Keratinocyte (primary cell): ENCODE data around the gene MN1. TPM values are rescaled to one million over a fixed set of nuclear protein-coding genes. Genes with fewer than 3 reads are reported as not detected.

Experiments used
- DNase-seq: peaks from one replicate; pipeline ENCODE4 v3.0.0-alpha.2; 2011; ENCODE audit warnings: low read depth, missing footprints, low spot score
- FAIRE-seq: peaks from 2 replicates; lab custom pipeline; 2011; peaks lifted over from hg19 to GRCh38; lab: Jason Lieb, UNC
- H2AFZ ChIP-seq: 2 replicates; pipeline ENCODE4 v1.6.0; 2012; ENCODE audit warnings: low read length, control low read depth, inconsistent platforms; ENCODE audit not compliant: control insufficient read depth
- H3K27ac ChIP-seq: 2 replicates; pipeline ENCODE4 v1.5.1; 2011; ENCODE audit warnings: low read length; ENCODE audit not compliant: control insufficient read depth, insufficient read depth
- H3K27me3 ChIP-seq: 3 replicates; pipeline ENCODE4 v1.6.0; 2011; ENCODE audit warnings: low read length; ENCODE audit not compliant: control insufficient read depth, insufficient read depth; ENCODE audit errors: extremely low read depth
- H3K36me3 ChIP-seq, 2 experiments: 2 replicates in 1 of 2; 3 replicates in 1 of 2; pipeline ENCODE4 v1.5.1; 2011; ENCODE audit warnings: low read length in 2 of 2, mild to moderate bottlenecking in 1 of 2; ENCODE audit not compliant: control insufficient read depth in 2 of 2, insufficient read depth in 2 of 2; ENCODE audit errors: extremely low read depth in 1 of 2
- H3K4me1 ChIP-seq: 3 replicates; pipeline ENCODE4 v1.5.1; 2011; ENCODE audit warnings: low read length; ENCODE audit not compliant: control insufficient read depth, insufficient read depth; ENCODE audit errors: extremely low read depth
- H3K4me2 ChIP-seq: 3 replicates; pipeline ENCODE4 v1.6.0; 2011; ENCODE audit warnings: low read depth, low read length; ENCODE audit not compliant: control insufficient read depth, insufficient read depth; ENCODE audit errors: extremely low read depth
- H3K4me3 ChIP-seq, 3 experiments: fragments of 200-600 bp in 1 of 3; sonication (generic) in 1 of 3; 2 replicates in 2 of 3; 3 replicates in 1 of 3; pipeline ENCODE4 v1.5.1; 2011 to 2016; ENCODE audit warnings: low read length in 3 of 3, mild to moderate bottlenecking in 3 of 3, control low read depth in 2 of 3, inconsistent platforms in 1 of 3, low read depth in 1 of 3, mixed read lengths in 1 of 3, mixed run types in 1 of 3, moderate library complexity in 1 of 3; ENCODE audit not compliant: control insufficient read depth in 2 of 3, insufficient read depth in 2 of 3; ENCODE audit errors: extremely low read depth in 1 of 3
- H3K79me2 ChIP-seq: 2 replicates; pipeline ENCODE4 v1.6.0; 2012; ENCODE audit warnings: low read length; ENCODE audit not compliant: control insufficient read depth, insufficient read depth
- H3K9ac ChIP-seq: 3 replicates; pipeline ENCODE4 v1.6.0; 2011; ENCODE audit warnings: low read length; ENCODE audit not compliant: control insufficient read depth, insufficient read depth; ENCODE audit errors: extremely low read depth
- H3K9me1 ChIP-seq: 3 replicates; pipeline ENCODE4 v1.6.0; 2011; ENCODE audit warnings: low read length; ENCODE audit not compliant: control insufficient read depth, insufficient read depth; ENCODE audit errors: extremely low read depth
- H3K9me3 ChIP-seq: 2 replicates; pipeline ENCODE4 v1.5.1; 2012; ENCODE audit warnings: low read depth, low read length; ENCODE audit not compliant: control insufficient read depth
- H4K20me1 ChIP-seq: 3 replicates; pipeline ENCODE4 v1.6.0; 2011; ENCODE audit warnings: low read length; ENCODE audit not compliant: control insufficient read depth, insufficient read depth; ENCODE audit errors: extremely low read depth
- CTCF ChIP-seq, 3 experiments: IDR thresholded peaks in 1 of 3; conservative IDR thresholded peaks in 1 of 3; optimal IDR thresholded peaks in 1 of 3; 2 replicates in 2 of 3; 3 replicates in 1 of 3; pipeline versions ENCODE3 to v1.5.1; 2011; ENCODE audit warnings: low read length in 3 of 3, mild to moderate bottlenecking in 3 of 3, moderate library complexity in 2 of 3, control low read depth in 1 of 3, inconsistent platforms in 1 of 3; ENCODE audit not compliant: insufficient read depth in 2 of 3; ENCODE audit errors: extremely low read depth in 1 of 3
- EZH2 ChIP-seq: IDR thresholded peaks from one replicate; pipeline ENCODE4 v1.6.1; 2012; ENCODE audit warnings: inconsistent platforms, mild to moderate bottlenecking, low read length, moderate library complexity
- dilution Hi-C: fragments of 300-500 bp; cut with MboI; formaldehyde crosslinking; loops from one replicate; pipeline ENCODE4 v1.7.0; 2020; ENCODE audit warnings: low sequenced_read_pairs; ENCODE audit not compliant: extremely low pct_ligation_motif_present
- polyA plus RNA-seq, 5 experiments: library from polyadenylated mRNA; depleted of rRNA in 3 of 5; stranded (reverse) in 3 of 5; stranded (forward) in 1 of 5; unstranded in 1 of 5; fragments of >200 nt; gene quantifications; 1 replicate in 1 of 5; 2 replicates in 3 of 5; 3 replicates in 1 of 5; pipeline versions ENCODE4 v1.2.1 to v1.2.3, GENCODE V29; 2011 to 2012; ENCODE audit warnings: missing spikeins in 2 of 5, low read depth in 1 of 5, low replicate concordance in 1 of 5

Gene MN1
- polyA plus RNA-seq, 1 donor (not counting 4 experiments of a cell fraction or from before 2014, with no cell fraction given) = 2.2 TPM

GRCh38 chr22:27809700-27810608, 8.4 kb upstream of the MN1 start:
- H3K4me1 ChIP-seq = peaks cover 6% of the 10 kb centered on the region
- H3K9me1 ChIP-seq = no peaks in the 10 kb centered on the region
- dilution Hi-C loops = no loop called here
- FAIRE-seq (peak; percentile 23), DNase-seq (no peak)
- H3K4me2 ChIP-seq = peak overlapping the region; percentile 48
- H3K27ac ChIP-seq = no peak overlapping the region
- TF ChIP-seq CTCF (optimal IDR thresholded peaks at IDR 0.05 in 1 of 3, IDR thresholded peaks at IDR 0.05 in 1 of 3, conservative IDR thresholded peaks at IDR 0.05 in 1 of 3; ENCODE audit: extremely low read depth in 1 of 3, insufficient read depth in 2 of 3, low read length in 3 of 3) (no peak), EZH2 (no peak)
- peak overlapping the region; percentile 30 for H2AFZ ChIP-seq
- no peaks in the 10 kb centered on the region for H3K9me3 ChIP-seq
- H4K20me1 ChIP-seq = no peaks in the 10 kb centered on the region
- no peaks in the 10 kb centered on the region for H3K36me3 ChIP-seq
- no peaks in the 10 kb centered on the region for H3K79me2 ChIP-seq
- peak overlapping the region; percentile 9 for H3K9ac ChIP-seq
- no peaks in the 10 kb centered on the region for H3K27me3 ChIP-seq
- H3K4me3 ChIP-seq = no peak overlapping the region

- no peaks in the 10 kb centered on the region for H3K27me3 ChIP-seq
- no peak overlapping the region for H3K4me2 ChIP-seq
- dilution Hi-C loops = no loop called here
- H2AFZ ChIP-seq = no peak overlapping the region
- H4K20me1 ChIP-seq = no peaks in the 10 kb centered on the region
- TF ChIP-seq EZH2 = no peak
- no peak for TF ChIP-seq CTCF (optimal IDR thresholded peaks at IDR 0.05 in 1 of 3, IDR thresholded peaks at IDR 0.05 in 1 of 3, conservative IDR thresholded peaks at IDR 0.05 in 1 of 3; ENCODE audit: extremely low read depth in 1 of 3, insufficient read depth in 2 of 3, low read length in 3 of 3)
- no peak for DNase-seq
- H3K36me3 ChIP-seq = no peaks in the 10 kb centered on the region
- no peaks in the 10 kb centered on the region for H3K79me2 ChIP-seq
- H3K27ac ChIP-seq = no peak overlapping the region
- H3K4me3 ChIP-seq = no peak overlapping the region
- no peak overlapping the region for H3K9ac ChIP-seq
- no peaks in the 10 kb centered on the region for H3K9me1 ChIP-seq
- H3K9me3 ChIP-seq = no peaks in the 10 kb centered on the region
- no peak for FAIRE-seq
- peaks cover 11% of the 10 kb centered on the region for H3K4me1 ChIP-seq
Observed at GRCh38 chr22:27809226-27809603, 7.7 kb upstream of the MN1 start.
